H1 (cell line): ENCODE data around the gene RHEX.

Experiments
- POLR2AphosphoS5 ChIP-seq: IDR thresholded peaks from 2 replicates; pipeline ENCODE4 v1.6.1; 2011; ENCODE audit warnings: low read depth, low read length
- TF ChIP-seq, protein P1 (sequence below): IDR thresholded peaks from 2 replicates; pipeline ENCODE4 v1.6.1; 2011; ENCODE audit warnings: low read length, improper control_type of control experiment

DNA sequence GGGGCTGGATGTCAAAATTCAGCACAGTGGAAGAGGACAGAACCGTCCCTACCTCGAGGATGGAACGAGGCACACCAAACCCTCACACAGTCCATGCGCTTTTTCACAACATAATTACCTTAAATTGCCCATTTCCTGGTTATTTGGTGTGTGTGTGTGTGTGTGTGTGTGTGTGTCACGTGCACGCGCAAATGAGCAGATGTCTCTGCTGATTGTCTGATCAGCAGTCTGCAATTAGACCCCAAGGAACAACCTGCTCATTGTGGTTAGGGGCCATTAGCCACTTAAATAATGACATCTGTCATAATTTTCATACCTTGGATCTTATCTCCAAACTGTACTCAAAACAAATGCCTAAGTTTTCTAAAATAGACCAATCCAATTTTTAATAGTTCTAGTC is 41.1 kb downstream of the RHEX start:
- TF ChIP-seq, protein P1, sequence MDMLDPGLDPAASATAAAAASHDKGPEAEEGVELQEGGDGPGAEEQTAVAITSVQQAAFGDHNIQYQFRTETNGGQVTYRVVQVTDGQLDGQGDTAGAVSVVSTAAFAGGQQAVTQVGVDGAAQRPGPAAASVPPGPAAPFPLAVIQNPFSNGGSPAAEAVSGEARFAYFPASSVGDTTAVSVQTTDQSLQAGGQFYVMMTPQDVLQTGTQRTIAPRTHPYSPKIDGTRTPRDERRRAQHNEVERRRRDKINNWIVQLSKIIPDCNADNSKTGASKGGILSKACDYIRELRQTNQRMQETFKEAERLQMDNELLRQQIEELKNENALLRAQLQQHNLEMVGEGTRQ: no peak
- TF ChIP-seq POLR2AphosphoS5: no peak
